CD4-positive, alpha-beta T cell treated with Interleukin-4 for 1 hour (primary cell): ENCODE data around the gene SFTPA1.
"Not testable (repeated sequence)": the region's sequence is repeated elsewhere in the genome, so short reads cannot be mapped to it uniquely, and the experiment has no call there.

ENCODE experiments used
- DNase-seq, 2 donors: peaks; one replicate each; pipeline ENCODE4 v3.0.0-alpha.2; 2020 to 2022

Gene SFTPA1

GRCh38 chr10:79611193-79611976 lies 646 bp downstream of the SFTPA1 start:
- not testable (repeated sequence) for DNase-seq

GRCh38 chr10:79615577-79615976 lies 4.8 kb downstream of the SFTPA1 start:
- no peak for DNase-seq

DNA sequence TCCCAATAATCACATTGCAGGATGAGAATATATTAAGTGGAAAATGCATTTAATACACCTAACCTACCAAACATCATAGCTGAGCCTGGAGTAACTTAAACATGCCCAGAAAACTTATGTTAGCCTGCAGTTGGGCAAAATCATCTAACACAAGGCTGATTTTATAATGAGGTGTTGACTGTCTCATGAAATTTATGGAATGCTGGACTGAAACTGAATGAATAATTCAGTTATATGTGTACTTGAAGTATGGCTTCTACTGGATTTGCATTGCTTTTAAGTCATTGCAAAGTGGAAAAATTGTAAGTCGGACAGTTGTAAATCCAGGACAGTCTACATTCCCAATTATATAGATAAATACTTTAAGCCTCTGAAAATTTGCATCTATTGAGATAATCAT lies 5.4 kb downstream of the SFTPA1 start:
- no peak for DNase-seq

GRCh38 chr10:79623663-79624062 lies 12.9 kb downstream of the SFTPA1 start:
- not testable (repeated sequence) for DNase-seq

GRCh38 chr10:79627075-79627474 lies 16.3 kb downstream of the SFTPA1 start:
- no peak for DNase-seq

GRCh38 chr10:79628083-79628482 lies 17.3 kb downstream of the SFTPA1 start:
- no peak for DNase-seq

DNA sequence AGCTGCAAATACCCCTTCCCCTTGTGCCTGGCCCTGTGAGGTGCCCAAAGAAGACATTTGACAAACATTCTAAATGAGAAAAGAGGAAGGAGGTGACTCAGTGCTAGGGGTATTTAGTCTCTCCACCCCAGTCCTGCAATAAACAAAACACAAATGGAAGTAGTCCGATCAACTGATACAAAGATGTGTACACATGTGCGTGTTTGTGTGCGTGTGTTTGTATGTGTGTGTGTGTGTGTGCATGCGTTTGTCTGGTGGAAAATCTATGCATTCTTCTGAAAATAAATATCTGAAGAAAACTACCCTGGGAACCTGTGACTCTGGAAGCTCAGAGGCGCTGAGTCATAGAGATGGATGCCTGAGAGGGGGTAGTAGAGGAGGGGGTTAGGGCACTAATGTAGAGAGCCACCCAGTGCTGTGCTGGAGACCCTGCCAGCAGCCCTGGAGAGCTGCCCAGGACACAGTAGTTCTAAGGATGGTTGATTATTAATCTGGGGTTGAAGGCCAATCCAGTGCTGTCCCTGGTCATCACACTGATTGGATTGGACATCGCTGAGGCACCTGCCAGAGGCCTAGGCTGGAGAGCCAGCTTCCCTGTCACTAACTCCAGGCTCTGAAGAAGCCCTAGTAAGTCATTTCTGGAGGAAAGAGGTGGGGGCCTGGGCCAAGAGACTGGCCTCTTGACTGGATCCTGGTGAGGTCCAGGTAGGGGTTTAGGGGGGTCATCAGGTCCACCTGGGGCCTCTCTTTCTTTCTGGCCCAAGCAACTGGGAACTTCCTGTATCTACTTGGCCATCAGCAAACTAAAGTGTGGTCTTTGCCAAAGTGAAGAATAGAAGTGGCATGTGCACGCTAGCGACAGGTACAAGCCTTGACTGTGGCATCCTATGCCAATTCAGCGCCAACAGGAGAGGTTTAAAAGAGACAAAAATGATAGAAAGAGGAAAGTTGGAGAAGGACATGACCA lies 18.5 kb downstream of the SFTPA1 start:
- no peak for DNase-seq

- DNase-seq: no peak
Measured at GRCh38 chr10:79629955-79630327, 19.2 kb downstream of the SFTPA1 start.

DNA sequence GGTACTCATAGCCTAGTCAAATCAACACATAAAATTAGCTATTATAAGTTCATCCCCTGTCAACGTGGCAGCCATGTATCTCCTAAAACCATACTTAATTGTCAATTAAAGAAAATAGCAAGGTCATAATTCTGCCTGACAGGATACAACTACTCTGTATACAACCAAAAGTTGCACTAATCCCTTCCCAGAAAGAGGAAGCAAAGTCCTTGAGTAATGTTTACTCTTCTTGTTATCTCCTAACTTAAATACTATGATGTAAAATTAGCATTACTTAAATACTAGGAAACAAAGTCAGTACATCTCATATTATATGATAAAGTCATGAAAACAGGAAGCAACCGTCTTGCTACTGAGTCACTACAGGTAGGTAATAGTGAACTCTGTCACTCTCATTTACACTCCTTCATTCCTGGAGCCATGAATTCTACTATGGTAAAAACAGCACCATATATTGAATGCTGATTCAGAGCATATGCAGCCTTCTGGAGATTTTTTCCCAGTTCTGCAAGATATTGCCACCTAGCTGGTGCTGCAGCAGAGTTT lies 26.0 kb downstream of the SFTPA1 start:
- not testable (repeated sequence) for DNase-seq

GRCh38 chr10:79638318-79638717 lies 27.6 kb downstream of the SFTPA1 start:
- no peak for DNase-seq

DNA sequence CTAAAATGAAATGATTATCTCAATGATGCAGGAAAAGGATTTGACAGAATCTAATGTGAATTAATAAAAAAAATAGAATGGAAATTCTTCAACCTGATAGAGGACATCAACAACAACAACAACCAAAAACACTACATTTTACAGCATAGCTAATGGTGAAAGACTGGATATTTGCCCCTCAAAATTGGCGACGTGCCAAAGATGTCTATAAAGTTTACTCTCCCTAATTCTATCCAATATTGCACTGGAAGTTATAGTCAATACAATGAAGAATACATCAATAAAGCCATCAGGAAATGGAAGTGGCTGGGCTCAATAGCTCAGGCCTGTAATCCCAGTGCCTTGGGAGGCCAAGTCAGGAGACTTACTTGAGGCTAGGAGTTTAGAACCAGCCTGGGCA lies 42.0 kb downstream of the SFTPA1 start:
- not testable (repeated sequence) for DNase-seq

DNA sequence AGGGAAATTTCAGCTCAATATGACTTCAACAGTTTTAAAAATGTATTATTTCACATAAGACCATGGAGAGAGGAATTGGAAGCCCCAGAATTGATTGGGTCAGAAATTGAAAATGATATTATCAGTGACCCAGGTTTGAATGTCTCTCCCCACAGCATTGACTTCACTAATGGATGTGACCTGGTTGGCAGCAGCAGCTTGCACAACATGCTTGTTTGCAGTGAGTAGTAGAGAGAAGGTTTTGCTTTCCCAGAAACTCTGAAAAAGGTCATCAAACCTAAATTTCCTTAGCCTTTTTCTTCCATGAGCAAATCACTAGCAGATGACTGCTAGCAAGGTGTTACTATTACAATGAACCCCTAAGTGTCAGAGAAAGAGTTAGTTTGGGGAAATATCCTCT lies 52.5 kb downstream of the SFTPA1 start:
- not testable (repeated sequence) for DNase-seq

GRCh38 chr10:79664686-79665085 lies 53.9 kb downstream of the SFTPA1 start:
- not testable (repeated sequence) for DNase-seq
